HepG2 (cell line): ENCODE data around the gene HCLS1. TPM values are rescaled to one million over a fixed set of nuclear protein-coding genes. Genes with fewer than 3 reads are reported as not detected.

Experiments used
- ATAC-seq: fragments of 200-7000 bp; cut with Tn5 transposase; 3 replicates; pipeline ENCODE4 v1.9.1; 2020; ENCODE audit warnings: mild to moderate bottlenecking, moderate library complexity
- BruUV-seq: library from RNA; stranded (reverse); fragments of 400-500 nt; replicated peaks from 2 replicates; lab custom pipeline; 2021; lab: Mats Ljungman, UMichigan
- CTCF ChIA-PET: fragments of 300-600 bp; formaldehyde crosslinking; extraction: SDS; loops from one replicate; lab custom pipeline; 2021; ENCODE audit warnings: low total read pairs, inconsistent platforms, low intra/inter-chr PET ratio; lab: Yijun Ruan, JAX
- POLR2A ChIA-PET: fragments of 350-600 bp; sonication (Branson Sonifier 250); formaldehyde crosslinking; loops from one replicate; lab custom pipeline; 2020; ENCODE audit warnings: antibody characterized with exemption, inconsistent platforms; lab: Yijun Ruan, JAX
- DNase-seq: peaks from one replicate; pipeline ENCODE4 v3.0.0-alpha.2; 2015; ENCODE audit warnings: low spot score
- FAIRE-seq: peaks from 3 replicates; lab custom pipeline; 2011; peaks lifted over from hg19 to GRCh38; lab: Jason Lieb, UNC
- H2AFZ ChIP-seq: one replicate; pipeline ENCODE4 v1.6.1; 2011; ENCODE audit warnings: low read length, inconsistent platforms
- H3K27ac ChIP-seq: fragments of 300-600 bp; 3 replicates; pipeline ENCODE4 v1.8.0; 2011; ENCODE audit warnings: mixed run types, mild to moderate bottlenecking, mixed read lengths, low read length, inconsistent platforms; ENCODE audit not compliant: insufficient read depth; ENCODE audit errors: extremely low read length
- H3K27me3 ChIP-seq, 2 experiments: fragments of 200-600 bp in 1 of 2; 2 replicates in 1 of 2; 3 replicates in 1 of 2; pipeline versions ENCODE4 v1.6.0 to v1.8.0; 2011; ENCODE audit warnings: low read length in 2 of 2, mild to moderate bottlenecking in 2 of 2, moderate library complexity in 2 of 2, inconsistent platforms in 1 of 2; ENCODE audit not compliant: insufficient read depth in 2 of 2, control insufficient read depth in 1 of 2
- H3K36me3 ChIP-seq, 2 experiments: fragments of 200-600 bp in 1 of 2; replicated peaks in 1 of 2; 2 replicates in 1 of 2; 3 replicates in 1 of 2; pipeline versions ENCODE4 v1.5.1 to v1.8.0; 2011; ENCODE audit warnings: low read length in 2 of 2, inconsistent platforms in 1 of 2; ENCODE audit not compliant: insufficient read depth in 2 of 2, control insufficient read depth in 1 of 2
- H3K4me1 ChIP-seq: 2 replicates; pipeline ENCODE4 v1.5.1; 2012; ENCODE audit warnings: low read length, inconsistent platforms; ENCODE audit not compliant: insufficient read depth
- H3K4me2 ChIP-seq: 2 replicates; pipeline ENCODE4 v1.6.0; 2011; ENCODE audit warnings: low read depth, low read length, inconsistent platforms
- H3K4me3 ChIP-seq, 3 experiments: fragments of 200-600 bp in 1 of 3; sonication (generic), shearing (Covaris generic) in 1 of 3; replicated peaks in 1 of 3; 2 replicates each; pipeline ENCODE4 v1.5.1; 2011 to 2016; ENCODE audit warnings: low read length in 3 of 3, inconsistent platforms in 2 of 3, low read depth in 2 of 3, mild to moderate bottlenecking in 2 of 3, control low read depth in 1 of 3, mixed read lengths in 1 of 3; ENCODE audit not compliant: insufficient read depth in 1 of 3
- H3K79me2 ChIP-seq: one replicate; pipeline ENCODE4 v1.6.1; 2011; ENCODE audit warnings: low read length, inconsistent platforms; ENCODE audit not compliant: insufficient read depth
- H3K9ac ChIP-seq: 2 replicates; pipeline ENCODE4 v1.6.0; 2011; ENCODE audit warnings: mild to moderate bottlenecking, low read depth, low read length, inconsistent platforms; ENCODE audit not compliant: insufficient read depth
- H3K9me3 ChIP-seq: 2 replicates; pipeline ENCODE4 v1.5.1; 2012; ENCODE audit warnings: mild to moderate bottlenecking, low read length
- H4K20me1 ChIP-seq: 2 replicates; pipeline ENCODE4 v1.6.0; 2011; ENCODE audit warnings: inconsistent platforms, mild to moderate bottlenecking, low read length, moderate library complexity; ENCODE audit not compliant: insufficient read depth
- ATF5 ChIP-seq: sonication (generic); formaldehyde crosslinking; IDR thresholded peaks from 2 replicates; pipeline ENCODE4 v1.4.0; 2020; ENCODE audit warnings: mild to moderate bottlenecking, low read depth, missing genetic modification reagents
- CBX1 ChIP-seq: IDR thresholded peaks from one replicate; pipeline ENCODE4 v1.6.1; 2016; ENCODE audit warnings: antibody characterized with exemption, low read depth
- KDM1A ChIP-seq: IDR thresholded peaks from 2 replicates; pipeline ENCODE4 v1.6.1; 2016; ENCODE audit warnings: missing compliant biosample characterization
- MYC ChIP-seq: sonication (generic); formaldehyde crosslinking; IDR thresholded peaks from 2 replicates; pipeline ENCODE4 v1.9.0; 2021; ENCODE audit warnings: missing genetic modification reagents, borderline replicate concordance
- TSC22D2 ChIP-seq: sonication (generic); formaldehyde crosslinking; IDR thresholded peaks from 2 replicates; pipeline ENCODE4 v1.5.1; 2020; ENCODE audit warnings: missing genetic modification reagents, mild to moderate bottlenecking, borderline replicate concordance
- ZMYM3 ChIP-seq: sonication (generic); formaldehyde crosslinking; IDR thresholded peaks from 2 replicates; pipeline ENCODE4 v1.5.1; 2020; ENCODE audit warnings: mild to moderate bottlenecking, missing genetic modification reagents
- ZNF274 ChIP-seq: sonication (generic); formaldehyde crosslinking; IDR thresholded peaks from 2 replicates; pipeline ENCODE4 v1.5.1; 2020; ENCODE audit warnings: mild to moderate bottlenecking, missing genetic modification reagents
- ZNF572 ChIP-seq: sonication (generic); formaldehyde crosslinking; IDR thresholded peaks from 2 replicates; pipeline ENCODE4 v1.5.1; 2020; ENCODE audit warnings: mild to moderate bottlenecking, missing genetic modification reagents
- WGBS: methylation state at CpG from one replicate; pipeline ENCODE4 v1.1.6; 2017; ENCODE audit warnings: low lambda C conversion rate; 5-methylcytosine and 5-hydroxymethylcytosine counted together
- in situ Hi-C: cut with HindIII; loops from 2 replicates; pipeline ENCODE4 v1.10.0; 2017; ENCODE audit warnings: low pct_unique_long_range_greater_than_20kb; ENCODE audit not compliant: extremely low pct_ligation_motif_present
- intact Hi-C: fragments of 100-400 bp; cut with micrococcal nuclease; formaldehyde crosslinking; loops from one replicate; pipeline ENCODE4 v1.10.0; 2022; ENCODE audit not compliant: unreplicated experiment
- polyA plus RNA-seq, 8 experiments: library from polyadenylated mRNA; depleted of rRNA in 3 of 8; stranded (reverse) in 7 of 8; unstranded in 1 of 8; fragments of >200 nt; fragmentation: Illumina TruSeq in 4 of 8; extraction: Trizol in 4 of 8; gene quantifications; 2 replicates each; pipeline versions ENCODE4 v1.2.1 to v1.2.3, GENCODE V29; 2011 to 2016; ENCODE audit warnings: low read depth in 4 of 8, missing spikeins in 1 of 8, mixed read lengths in 1 of 8; ENCODE audit not compliant: insufficient read depth in 1 of 8
- total RNA-seq, 5 experiments: library from RNA; depleted of rRNA; stranded (reverse); fragments of >200 nt; fragmentation: Illumina TruSeq; extraction: Trizol; gene quantifications; 2 replicates each; pipeline ENCODE4 v1.2.3, GENCODE V29; 2016; ENCODE audit warnings: low read depth in 1 of 5
- TF ChIP-seq, protein P1 (sequence below): sonication (generic); formaldehyde crosslinking; IDR thresholded peaks from 2 replicates; pipeline ENCODE4 v1.5.1; 2020; ENCODE audit warnings: mild to moderate bottlenecking, missing genetic modification reagents, moderate library complexity
- TF ChIP-seq, protein P2 (sequence below): sonication (generic); formaldehyde crosslinking; IDR thresholded peaks from 2 replicates; pipeline ENCODE4 v1.5.1; 2020; ENCODE audit warnings: mild to moderate bottlenecking, missing genetic modification reagents, borderline replicate concordance

The HCLS1 gene
- total and polyA plus RNA-seq, 2 of the 13 experiments (the other 11 are each of a cell fraction or from before 2014, with no cell fraction given) = not detected

DNA sequence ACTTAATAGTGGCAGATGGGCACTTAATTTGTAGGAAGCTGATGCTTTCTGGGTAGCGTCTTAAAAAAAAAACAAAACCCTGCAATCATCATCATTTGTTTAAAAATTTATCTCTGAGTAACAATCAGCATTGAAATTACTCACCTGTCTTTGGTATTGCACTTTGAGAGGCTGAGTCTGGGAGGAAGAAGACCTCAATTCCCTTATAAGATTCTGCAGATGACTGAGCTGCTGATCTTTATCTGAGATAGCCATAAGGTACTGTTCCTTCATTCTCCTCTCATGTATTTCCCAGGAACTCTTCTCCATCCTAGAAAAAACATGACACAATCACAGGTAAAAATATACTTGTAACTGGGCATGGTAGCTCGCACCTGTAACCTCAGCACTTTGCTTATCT is 16.4 kb upstream of the HCLS1 start:
- BruUV-seq = no TSS peak
- Histone ChIP-seq H4K20me1 (no peaks in the 10 kb centered on the region), H3K9me3 (no peaks in the 10 kb centered on the region), H3K4me3 (no peak overlapping the region), H2AFZ (no peak overlapping the region), H3K4me2 (no peak overlapping the region), H3K36me3 (peaks cover 22 to 80% of the 10 kb centered on the region in 2 experiments; a peak in 4 of 5 replicates), H3K27me3 (no peaks in the 10 kb centered on the region), H3K4me1 (no peaks in the 10 kb centered on the region), H3K9ac (no peak overlapping the region), H3K79me2 (no peaks in the 10 kb centered on the region), H3K27ac (no peak overlapping the region)
- no peak for DNase-seq
- ChIA-PET POLR2A (no interaction called here), CTCF (no interaction called here)
- ATAC-seq = no peak
- TF ChIP-seq KDM1A (no peak), MYC (CRISPR knock-in tag) (no peak), ATF5 (CRISPR knock-in tag) (no peak), TSC22D2 (CRISPR knock-in tag) (no peak), ZNF572 (CRISPR knock-in tag) (no peak), ZMYM3 (no peak), ZNF274 (CRISPR knock-in tag) (no peak), CBX1 (no peak)
- TF ChIP-seq, protein P1, sequence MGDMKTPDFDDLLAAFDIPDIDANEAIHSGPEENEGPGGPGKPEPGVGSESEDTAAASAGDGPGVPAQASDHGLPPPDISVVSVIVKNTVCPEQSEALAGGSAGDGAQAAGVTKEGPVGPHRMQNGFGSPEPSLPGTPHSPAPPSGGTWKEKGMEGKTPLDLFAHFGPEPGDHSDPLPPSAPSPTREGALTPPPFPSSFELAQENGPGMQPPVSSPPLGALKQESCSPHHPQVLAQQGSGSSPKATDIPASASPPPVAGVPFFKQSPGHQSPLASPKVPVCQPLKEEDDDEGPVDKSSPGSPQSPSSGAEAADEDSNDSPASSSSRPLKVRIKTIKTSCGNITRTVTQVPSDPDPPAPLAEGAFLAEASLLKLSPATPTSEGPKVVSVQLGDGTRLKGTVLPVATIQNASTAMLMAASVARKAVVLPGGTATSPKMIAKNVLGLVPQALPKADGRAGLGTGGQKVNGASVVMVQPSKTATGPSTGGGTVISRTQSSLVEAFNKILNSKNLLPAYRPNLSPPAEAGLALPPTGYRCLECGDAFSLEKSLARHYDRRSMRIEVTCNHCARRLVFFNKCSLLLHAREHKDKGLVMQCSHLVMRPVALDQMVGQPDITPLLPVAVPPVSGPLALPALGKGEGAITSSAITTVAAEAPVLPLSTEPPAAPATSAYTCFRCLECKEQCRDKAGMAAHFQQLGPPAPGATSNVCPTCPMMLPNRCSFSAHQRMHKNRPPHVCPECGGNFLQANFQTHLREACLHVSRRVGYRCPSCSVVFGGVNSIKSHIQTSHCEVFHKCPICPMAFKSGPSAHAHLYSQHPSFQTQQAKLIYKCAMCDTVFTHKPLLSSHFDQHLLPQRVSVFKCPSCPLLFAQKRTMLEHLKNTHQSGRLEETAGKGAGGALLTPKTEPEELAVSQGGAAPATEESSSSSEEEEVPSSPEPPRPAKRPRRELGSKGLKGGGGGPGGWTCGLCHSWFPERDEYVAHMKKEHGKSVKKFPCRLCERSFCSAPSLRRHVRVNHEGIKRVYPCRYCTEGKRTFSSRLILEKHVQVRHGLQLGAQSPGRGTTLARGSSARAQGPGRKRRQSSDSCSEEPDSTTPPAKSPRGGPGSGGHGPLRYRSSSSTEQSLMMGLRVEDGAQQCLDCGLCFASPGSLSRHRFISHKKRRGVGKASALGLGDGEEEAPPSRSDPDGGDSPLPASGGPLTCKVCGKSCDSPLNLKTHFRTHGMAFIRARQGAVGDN (CRISPR knock-in tag) = no peak
- TF ChIP-seq, protein P2, sequence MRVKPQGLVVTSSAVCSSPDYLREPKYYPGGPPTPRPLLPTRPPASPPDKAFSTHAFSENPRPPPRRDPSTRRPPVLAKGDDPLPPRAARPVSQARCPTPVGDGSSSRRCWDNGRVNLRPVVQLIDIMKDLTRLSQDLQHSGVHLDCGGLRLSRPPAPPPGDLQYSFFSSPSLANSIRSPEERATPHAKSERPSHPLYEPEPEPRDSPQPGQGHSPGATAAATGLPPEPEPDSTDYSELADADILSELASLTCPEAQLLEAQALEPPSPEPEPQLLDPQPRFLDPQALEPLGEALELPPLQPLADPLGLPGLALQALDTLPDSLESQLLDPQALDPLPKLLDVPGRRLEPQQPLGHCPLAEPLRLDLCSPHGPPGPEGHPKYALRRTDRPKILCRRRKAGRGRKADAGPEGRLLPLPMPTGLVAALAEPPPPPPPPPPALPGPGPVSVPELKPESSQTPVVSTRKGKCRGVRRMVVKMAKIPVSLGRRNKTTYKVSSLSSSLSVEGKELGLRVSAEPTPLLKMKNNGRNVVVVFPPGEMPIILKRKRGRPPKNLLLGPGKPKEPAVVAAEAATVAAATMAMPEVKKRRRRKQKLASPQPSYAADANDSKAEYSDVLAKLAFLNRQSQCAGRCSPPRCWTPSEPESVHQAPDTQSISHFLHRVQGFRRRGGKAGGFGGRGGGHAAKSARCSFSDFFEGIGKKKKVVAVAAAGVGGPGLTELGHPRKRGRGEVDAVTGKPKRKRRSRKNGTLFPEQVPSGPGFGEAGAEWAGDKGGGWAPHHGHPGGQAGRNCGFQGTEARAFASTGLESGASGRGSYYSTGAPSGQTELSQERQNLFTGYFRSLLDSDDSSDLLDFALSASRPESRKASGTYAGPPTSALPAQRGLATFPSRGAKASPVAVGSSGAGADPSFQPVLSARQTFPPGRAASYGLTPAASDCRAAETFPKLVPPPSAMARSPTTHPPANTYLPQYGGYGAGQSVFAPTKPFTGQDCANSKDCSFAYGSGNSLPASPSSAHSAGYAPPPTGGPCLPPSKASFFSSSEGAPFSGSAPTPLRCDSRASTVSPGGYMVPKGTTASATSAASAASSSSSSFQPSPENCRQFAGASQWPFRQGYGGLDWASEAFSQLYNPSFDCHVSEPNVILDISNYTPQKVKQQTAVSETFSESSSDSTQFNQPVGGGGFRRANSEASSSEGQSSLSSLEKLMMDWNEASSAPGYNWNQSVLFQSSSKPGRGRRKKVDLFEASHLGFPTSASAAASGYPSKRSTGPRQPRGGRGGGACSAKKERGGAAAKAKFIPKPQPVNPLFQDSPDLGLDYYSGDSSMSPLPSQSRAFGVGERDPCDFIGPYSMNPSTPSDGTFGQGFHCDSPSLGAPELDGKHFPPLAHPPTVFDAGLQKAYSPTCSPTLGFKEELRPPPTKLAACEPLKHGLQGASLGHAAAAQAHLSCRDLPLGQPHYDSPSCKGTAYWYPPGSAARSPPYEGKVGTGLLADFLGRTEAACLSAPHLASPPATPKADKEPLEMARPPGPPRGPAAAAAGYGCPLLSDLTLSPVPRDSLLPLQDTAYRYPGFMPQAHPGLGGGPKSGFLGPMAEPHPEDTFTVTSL (CRISPR knock-in tag) = no peak
- intact Hi-C loops = no loop called here
- in situ Hi-C loops = no loop called here
- FAIRE-seq = no peak
- 98% methylated on average over 2 of the region's 2 CpGs for WGBS
